ENCODE results near the gene EVA1B. TPM values are rescaled to one million over a fixed set of nuclear protein-coding genes. Genes with fewer than 3 reads are reported as not detected.

The EVA1B gene
- polyA plus RNA-seq, 2 of the 4 experiments (the other 2 are of a cell fraction) = 2.9 to 8.5 TPM

- peak within 1 kb of the TSS; percentile 65 for H3K4me3 ChIP-seq
- peak within 1 kb of the TSS; percentile 70 to 85 for H3K27ac ChIP-seq
- 3% methylated on average over 7 of the region's 65 CpGs for WGBS (ENCODE audit: missing lambda C conversion rate)
- ChIA-PET CTCF (interaction anchor here (0.7 to 1.7 kb wide), 11 partner anchors 10 to 118 kb away, joined by 3 to 6 read pairs (median 4); no protein-coding TSS in a partner anchor), POLR2A (interaction anchor here (1.2 to 1.7 kb wide), 4 partner anchors 14 to 156 kb away, joined by 3 to 9 read pairs (median 3); partner anchors contain the start of genes LSM10, THRAP3 and TRAPPC3)
- no peaks in the 10 kb centered on the region for H3K9me3 ChIP-seq
- ATAC-seq = peak; percentile 84 to 86
- H3K4me1 ChIP-seq = peaks cover 18% of the 10 kb centered on the region
- H3K4me2 ChIP-seq = peak within 1 kb of the TSS; percentile 99
- DNase-seq (ENCODE audit: low read depth in 1 of 2, low spot score in 1 of 2) = peak in 1 of 2 experiments; percentile 67
- FAIRE-seq = no peak
- TF ChIP-seq TFCP2L1 (CRISPR knock-in tag; IDR thresholded peaks at IDR 0.05) (no peak), CTCF (IDR thresholded peaks at IDR 0.05) (0 out of 3 replicates have a peak, but pooled peaks have one; percentile 12), SREBF2 (IDR thresholded peaks at IDR 0.05) (no peak), E2F6 (IDR thresholded peaks at IDR 0.05; ENCODE audit: borderline replicate concordance, low read depth) (peak; percentile 16; the same call in 1 of the 2 replicates), JUNB (IDR thresholded peaks at IDR 0.05) (no peak), MAX (IDR thresholded peaks at IDR 0.05) (peak; percentile 28; the same call in 1 of the 2 replicates), NPAS2 (CRISPR knock-in tag; IDR thresholded peaks at IDR 0.05; ENCODE audit: borderline replicate concordance) (no peak), KDM5A (IDR thresholded peaks at IDR 0.05) (no peak), SMC3 (IDR thresholded peaks at IDR 0.05) (peak; percentile 11; the same call in 1 of the 3 replicates)
Measured at GRCh38 chr1:36306210-36306901, 17.1 kb downstream of the EVA1B start, which contains the start of gene SH3D21. Gene SH3D21, plus strand, starts transcription at chr1:36306368. Its CDS starts 53 bp downstream, at chr1:36306421.

- Histone ChIP-seq H3K4me1 (peaks cover 21% of the 10 kb centered on the region), H3K27ac (peak overlapping the region in 1 of 2 experiments; percentile 85; a peak in 2 of 6 replicates), H3K4me3 (no peak overlapping the region; the same call in 2 of the 3 replicates), H3K4me2 (peak overlapping the region; percentile 99), H3K9me3 (no peaks in the 10 kb centered on the region)
- ATAC-seq (no peak), DNase-seq (ENCODE audit: low read depth in 1 of 2, low spot score in 1 of 2) (no peak), FAIRE-seq (no peak)
- TF ChIP-seq HES2 (IDR thresholded peaks at IDR 0.05) (no peak), JUNB (IDR thresholded peaks at IDR 0.05) (no peak), FOSL2 (IDR thresholded peaks at IDR 0.05) (no peak), FOSL2 (CRISPR knock-in tag; IDR thresholded peaks at IDR 0.05) (no peak), MAFK (IDR thresholded peaks at IDR 0.05; ENCODE audit: partially characterized antibody) (no peak), FOXS1 (CRISPR knock-in tag; IDR thresholded peaks at IDR 0.05) (no peak), HEYL (CRISPR knock-in tag; IDR thresholded peaks at IDR 0.05) (no peak), CHD2 (IDR thresholded peaks at IDR 0.05; ENCODE audit: low read length, partially characterized antibody) (no peak), KDM1A (IDR thresholded peaks at IDR 0.05; ENCODE audit: low read depth) (no peak), CBX8 (IDR thresholded peaks at IDR 0.05) (no peak), GATA3 (IDR thresholded peaks at IDR 0.05; ENCODE audit: borderline replicate concordance) (no peak), ZSCAN20 (CRISPR knock-in tag; IDR thresholded peaks at IDR 0.05) (no peak), SMC3 (IDR thresholded peaks at IDR 0.05) (no peak), PBX3 (IDR thresholded peaks at IDR 0.05) (no peak), CTCF (IDR thresholded peaks at IDR 0.05) (no peak), REST (IDR thresholded peaks at IDR 0.05) (no peak), HOXB13 (CRISPR knock-in tag; IDR thresholded peaks at IDR 0.05; ENCODE audit: low read depth) (no peak)
- WGBS (ENCODE audit: missing lambda C conversion rate) = 78% methylated on average over 6 of the region's 7 CpGs
- POLR2A ChIA-PET = interaction anchor here (1.2 to 1.7 kb wide), 3 partner anchors 14 to 156 kb away, joined by 3 to 9 read pairs (median 3); partner anchors contain the start of genes THRAP3 and TRAPPC3
- CTCF ChIA-PET = interaction anchor here (1.1 to 1.7 kb wide), 6 partner anchors 14 to 116 kb away, joined by 3 to 6 read pairs (median 4); no protein-coding TSS in a partner anchor
Measured at GRCh38 chr1:36305915-36306209, 17.6 kb downstream of the EVA1B start.
